Left renal pelvis (tissue), 4 donors: Measurements from ENCODE around the gene LRMDA. TPM values are rescaled to one million over a fixed set of nuclear protein-coding genes. Genes with fewer than 3 reads are reported as not detected.

ENCODE experiments used
- DNase-seq, 4 donors: peaks; one replicate each; pipeline ENCODE4 v3.0.0-alpha.2; 2013; ENCODE audit warnings: low read depth in 4 of 4, low spot score in 3 of 4
- polyA plus RNA-seq, 4 donors: library from polyadenylated mRNA; unstranded; fragments of 120-200 nt; gene quantifications; one replicate each; pipeline ENCODE4 v1.2.1, GENCODE V29; 2013; ENCODE audit not compliant: insufficient read length in 4 of 4

Gene LRMDA
- polyA plus RNA-seq, 4 donors = 7.8 to 23.9 (median 16.5) TPM

DNA sequence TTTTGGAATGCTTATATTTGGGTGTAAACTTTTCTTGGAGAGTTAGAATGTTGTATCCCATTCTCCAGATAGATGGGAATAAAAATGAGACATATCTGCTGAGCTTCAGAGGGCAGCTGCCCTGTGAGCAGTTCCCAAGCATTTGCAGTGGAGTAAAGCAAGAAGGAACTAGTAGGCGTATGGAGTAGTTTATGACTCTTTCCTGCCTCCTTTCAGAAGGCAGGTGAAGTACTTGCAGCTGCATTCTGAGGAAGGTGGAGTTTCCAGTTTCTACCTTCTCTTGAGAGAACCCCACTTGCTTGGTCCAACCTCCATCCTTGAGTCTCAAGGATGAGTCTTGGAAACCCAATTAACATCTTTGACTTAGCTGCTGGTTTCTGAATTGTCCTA is 563.6 kb downstream of the LRMDA start:
- no peak for DNase-seq

DNA sequence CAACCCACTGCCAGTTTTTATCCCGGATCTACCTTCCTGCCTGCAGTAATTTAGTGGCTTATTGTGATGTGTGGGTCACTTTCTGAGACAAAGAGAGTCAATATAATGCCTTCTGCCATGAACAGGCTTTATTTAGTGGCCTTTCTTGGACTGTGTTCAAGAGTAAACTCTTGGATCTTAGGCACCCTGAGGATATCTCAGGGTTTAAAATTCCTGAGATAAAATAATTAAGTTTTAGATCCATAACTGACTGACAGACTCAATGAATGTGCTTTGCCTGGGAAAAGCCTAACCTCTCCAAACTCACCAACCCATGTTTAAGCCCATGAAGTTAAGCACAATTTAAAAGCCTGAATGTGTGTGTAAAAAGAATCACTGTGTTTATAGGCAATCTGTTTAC is 564.3 kb downstream of the LRMDA start:
- DNase-seq = no peak

DNA sequence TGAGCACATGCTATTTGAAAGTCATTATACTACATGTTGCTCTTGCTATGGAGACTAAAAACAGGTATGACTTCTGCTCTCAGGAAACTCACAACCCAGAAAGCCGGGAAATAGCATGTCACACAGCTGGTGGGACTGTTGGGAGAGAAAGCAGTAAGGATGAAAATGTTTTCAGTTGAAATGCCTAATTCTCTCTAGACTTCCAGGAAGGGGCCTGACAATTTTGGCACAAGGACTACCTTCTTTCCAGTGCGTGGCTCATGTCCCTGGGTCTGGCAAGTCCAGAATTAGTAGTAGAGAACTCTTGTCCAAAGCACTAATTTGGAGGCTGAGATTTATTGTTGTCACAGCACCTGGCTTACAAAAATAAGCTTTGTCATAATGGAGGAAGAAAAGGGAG is 567.6 kb downstream of the LRMDA start:
- no peak for DNase-seq

GRCh38 chr10:75999515-76000209 is 568.2 kb downstream of the LRMDA start:
- no peak for DNase-seq

DNA sequence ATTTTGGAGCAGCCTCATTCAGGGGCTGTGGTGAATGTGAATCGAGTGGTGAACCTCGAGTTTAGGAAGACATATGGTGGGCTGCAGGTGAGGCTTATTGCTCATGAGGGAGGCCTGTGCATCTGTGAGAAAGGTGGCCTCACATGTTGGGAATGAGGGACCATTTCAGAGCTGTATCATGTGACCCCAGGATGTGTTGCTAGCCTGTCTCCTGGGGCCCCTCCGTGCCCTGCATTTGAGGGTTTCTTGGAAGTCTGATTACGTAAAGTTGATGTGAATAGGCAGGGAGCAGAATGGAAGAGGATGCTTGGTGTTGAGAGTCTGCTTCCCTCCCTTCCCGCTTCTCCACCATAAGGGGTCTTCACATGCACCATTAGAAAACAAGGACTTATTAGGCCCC is 569.1 kb downstream of the LRMDA start:
- DNase-seq = no peak

DNA sequence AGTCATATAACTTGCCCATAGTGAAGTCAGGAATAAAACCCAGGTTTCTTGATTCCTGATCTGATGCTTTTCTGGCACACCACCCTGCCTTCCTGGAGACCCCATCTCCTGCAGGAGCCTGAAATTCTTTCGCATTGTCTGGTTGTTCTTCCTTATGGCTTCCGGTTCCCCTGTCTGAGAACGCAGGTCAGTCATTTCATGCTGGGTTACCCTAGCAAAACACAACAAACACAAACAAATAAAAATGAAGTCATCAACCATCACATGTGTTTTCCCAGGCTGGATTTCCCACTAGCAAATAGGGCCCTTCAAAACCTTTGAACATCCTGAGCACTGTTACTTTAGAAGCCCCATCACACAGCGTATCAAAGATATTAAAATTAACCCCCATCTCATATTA is 569.6 kb downstream of the LRMDA start:
- DNase-seq = no peak

DNA sequence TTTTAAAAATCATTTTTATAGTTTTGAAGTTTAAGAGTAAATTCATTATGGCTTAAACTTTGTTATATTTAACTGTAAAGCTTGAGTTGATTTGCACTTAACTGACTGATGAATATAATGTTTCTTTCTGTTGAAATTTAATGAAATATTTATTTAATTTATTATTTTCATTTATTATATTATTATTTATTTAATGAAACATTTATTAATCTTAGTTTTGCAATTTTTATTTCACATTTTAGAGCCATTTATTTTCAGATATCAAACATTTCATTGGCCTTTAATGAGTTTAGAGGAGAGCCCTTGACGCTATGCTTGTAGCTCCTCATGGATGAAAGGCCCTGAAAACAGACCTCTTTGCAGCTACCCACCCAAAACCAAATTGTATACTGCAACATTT is 570.0 kb downstream of the LRMDA start:
- no peak for DNase-seq

DNA sequence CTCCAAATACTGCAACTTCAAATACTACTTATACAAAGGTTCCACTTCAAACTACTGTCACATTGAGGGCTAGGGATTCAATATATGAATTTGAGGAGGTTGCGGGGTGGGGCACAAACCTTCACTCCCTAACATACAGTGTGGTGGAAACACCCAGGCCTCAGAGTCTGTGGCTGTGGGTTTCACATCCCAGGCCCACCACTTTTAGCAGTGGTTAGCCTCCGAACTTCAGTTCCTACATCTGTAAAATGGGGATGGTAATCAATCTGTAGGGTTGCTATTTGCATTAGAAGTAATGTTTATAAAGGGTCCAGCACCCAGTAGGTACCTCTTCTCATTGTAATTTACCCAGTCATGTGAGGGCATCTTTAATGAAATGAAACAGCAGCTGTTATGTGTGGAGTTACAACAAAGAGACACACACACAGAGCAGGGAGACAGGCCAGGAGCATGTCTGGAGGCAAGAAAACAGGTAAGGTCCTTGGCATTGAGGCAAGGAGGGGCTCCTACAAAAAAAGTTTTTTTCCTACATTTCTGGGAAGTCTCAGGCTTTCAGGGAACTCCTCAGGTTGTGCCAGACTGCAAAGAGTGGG is 570.9 kb downstream of the LRMDA start:
- DNase-seq = no peak

- no peak for DNase-seq
These were observed 576.3 kb downstream of the LRMDA start for GRCh38 chr10:76007667-76008181.

GRCh38 chr10:76009531-76009930 is 578.1 kb downstream of the LRMDA start:
- DNase-seq = no peak

- no peak for DNase-seq
These were observed 579.3 kb downstream of the LRMDA start for GRCh38 chr10:76010703-76011102.

- DNase-seq = no peak
These were observed 581.4 kb downstream of the LRMDA start for GRCh38 chr10:76012716-76013327.

DNA sequence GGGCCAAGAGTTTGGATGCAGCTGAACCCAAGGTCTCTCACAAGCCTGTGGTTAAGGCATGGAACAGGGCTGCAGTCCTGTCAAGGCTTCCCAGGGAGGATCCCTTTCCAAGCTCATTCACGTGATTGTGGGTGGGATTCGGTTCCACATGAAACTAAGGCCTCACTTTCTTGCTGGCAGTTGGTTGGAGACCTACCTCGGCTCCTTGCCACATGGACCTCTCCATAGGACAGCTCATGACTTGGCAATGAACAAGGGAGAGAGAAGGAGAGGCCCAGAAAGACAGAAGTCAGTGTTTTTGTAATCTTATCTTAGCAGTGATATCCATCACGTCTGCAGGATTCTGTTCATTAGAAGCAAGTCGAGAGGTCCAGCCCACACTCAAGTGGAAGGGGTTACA is 583.8 kb downstream of the LRMDA start:
- DNase-seq = no peak

GRCh38 chr10:76017026-76017732 is 585.8 kb downstream of the LRMDA start:
- no peak for DNase-seq

DNA sequence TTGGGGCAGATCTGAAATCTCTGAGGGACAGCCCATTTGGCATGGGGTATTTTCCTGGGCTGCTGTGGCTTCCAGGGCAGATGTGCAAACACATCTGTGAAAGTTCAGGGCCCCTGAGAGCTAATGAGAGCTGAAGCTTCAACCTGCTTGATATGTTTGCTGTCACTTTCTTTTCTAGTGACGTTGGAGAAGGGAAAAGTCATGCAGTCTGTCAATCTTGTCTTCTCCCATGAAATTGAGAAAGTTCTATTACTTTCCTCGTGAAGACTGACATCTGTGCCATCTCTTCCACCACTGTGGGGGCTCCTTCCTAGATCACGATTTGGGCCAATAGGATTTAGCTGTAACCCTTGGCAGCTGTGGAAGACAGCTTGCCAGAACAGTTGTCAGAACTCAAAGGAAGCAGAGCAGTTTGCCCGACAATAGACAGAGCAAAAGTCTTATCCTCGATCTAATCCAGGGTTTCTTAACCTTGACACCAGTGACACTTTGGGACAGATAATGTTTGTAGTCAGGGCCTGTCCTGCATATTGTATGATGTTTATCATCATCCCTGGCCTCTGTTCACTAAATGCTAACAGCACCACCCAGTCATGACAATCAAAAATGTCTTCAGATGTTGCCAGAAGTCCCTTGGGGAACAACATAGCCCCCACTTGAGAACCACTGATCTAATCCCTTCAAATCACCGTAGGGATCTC is 586.5 kb downstream of the LRMDA start:
- no peak for DNase-seq

- DNase-seq = no peak
These were observed 589.2 kb downstream of the LRMDA start for GRCh38 chr10:76020630-76021029.

DNA sequence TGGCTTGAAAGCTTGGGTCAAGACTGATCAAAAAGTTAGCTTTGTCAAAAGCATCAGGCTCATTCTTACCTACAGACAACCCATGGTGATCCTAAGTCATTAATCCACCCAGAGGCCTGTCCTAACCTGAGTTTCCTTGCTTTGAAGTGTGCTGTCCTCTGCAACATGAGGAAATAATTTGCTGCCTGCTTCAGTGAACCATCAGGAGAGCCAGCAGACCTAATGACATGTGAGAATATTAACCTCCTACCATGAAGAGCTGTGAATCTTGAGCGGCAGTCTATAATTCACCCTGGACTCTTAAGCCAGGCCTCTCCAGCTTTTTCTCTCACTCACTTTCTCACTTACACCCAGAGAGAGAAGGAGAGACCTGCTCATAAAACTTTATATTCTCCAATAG is 590.0 kb downstream of the LRMDA start:
- DNase-seq = peak in 2 of 4 donors; percentile 42 to 58

DNA sequence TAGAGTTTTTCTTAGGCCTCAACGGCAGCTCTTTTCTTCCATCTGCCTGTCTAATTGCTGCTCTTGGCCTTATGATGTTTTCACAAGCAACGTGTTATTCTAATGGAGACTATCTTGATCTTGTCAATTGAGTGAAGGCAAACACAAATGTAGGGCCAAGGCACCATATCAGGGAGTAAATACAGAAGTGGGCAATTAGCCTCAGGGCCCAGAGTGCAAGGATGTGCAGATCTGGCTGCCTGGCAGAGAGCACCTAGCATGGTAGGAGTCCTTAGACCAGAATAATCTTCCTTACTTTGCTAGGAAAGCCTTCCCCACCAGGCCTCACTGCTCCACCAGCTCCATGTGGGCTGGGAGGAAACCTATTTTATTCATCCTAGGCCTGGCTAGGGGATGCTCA is 590.9 kb downstream of the LRMDA start:
- no peak for DNase-seq

DNA sequence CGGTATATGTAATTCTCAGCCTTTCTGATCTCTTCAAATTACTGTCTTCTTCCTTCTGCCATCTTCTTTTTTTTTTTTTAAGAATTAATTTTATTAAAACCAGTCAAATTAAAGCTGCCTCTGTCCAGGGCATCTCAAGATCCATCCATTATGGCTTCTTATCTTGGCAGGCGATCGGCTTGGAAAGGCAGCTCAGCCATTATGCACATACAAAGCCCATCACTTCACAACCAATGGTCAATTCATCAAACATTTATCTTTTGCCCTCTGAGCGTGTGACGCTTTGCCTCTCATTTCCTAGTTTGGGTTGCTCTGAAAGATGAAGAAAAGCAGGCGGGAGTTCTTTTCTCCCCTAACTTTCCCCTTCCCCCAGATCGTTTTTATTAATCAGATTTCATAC is 591.6 kb downstream of the LRMDA start:
- no peak for DNase-seq

GRCh38 chr10:76024460-76025123 is 593.2 kb downstream of the LRMDA start:
- no peak for DNase-seq
